Left hindlimb (tissue), 1 donor: Measurements from ENCODE around the gene PHACTR1.
"Not testable (repeated sequence)": the region's sequence is repeated elsewhere in the genome, so short reads cannot be mapped to it uniquely, and the experiment has no call there.

ENCODE experiments used
- DNase-seq: peaks from one replicate; pipeline ENCODE4 v3.0.0-alpha.2; 2018

Gene PHACTR1

DNA sequence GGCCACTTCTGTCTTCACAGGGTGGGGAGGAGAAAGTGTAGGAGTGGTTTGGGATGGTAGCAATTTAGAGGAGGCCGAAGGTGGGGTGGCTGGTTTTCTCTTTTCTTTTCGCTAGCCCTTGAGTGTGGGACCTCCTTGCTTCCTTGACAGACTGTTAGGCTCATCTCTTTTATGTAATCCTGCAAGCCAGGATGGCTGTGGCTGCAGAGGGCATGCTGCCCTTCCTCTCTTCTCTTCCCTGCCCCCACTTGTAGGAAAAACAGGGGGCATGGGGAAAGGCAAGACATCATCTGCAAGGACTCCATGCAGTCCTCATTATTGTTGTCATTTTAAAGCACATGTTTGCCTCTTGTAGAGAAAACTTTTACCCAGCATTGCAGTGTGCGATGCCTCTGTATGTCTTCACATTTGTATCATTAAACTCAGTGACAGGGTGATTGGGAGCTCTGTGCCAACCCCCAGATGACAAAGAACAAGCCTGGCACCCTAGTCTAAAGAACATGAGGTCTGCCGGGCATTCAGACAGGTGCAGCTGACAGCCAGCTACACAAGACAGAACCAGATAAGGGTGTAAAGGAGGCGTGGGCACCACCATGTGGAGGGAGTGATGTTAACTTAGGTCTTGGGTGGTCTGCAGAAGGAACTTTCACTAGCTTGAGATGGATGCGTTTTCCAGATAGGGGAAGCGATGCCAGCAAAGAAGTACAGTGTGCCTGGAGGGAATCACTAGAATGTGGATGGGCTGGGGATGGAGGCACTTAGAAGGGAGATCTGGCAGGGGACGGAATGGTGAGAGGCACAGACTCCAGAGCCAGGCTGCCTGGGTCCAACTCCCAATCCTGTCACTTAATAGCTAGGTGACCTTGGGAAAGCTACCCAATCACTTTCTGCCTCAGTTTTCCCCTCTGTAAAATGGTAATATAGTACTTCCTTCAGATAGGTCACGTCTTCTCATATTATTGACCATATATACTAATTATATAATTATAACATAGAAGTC is 404.2 kb downstream of the PHACTR1 start:
- DNase-seq = peak; percentile 43

DNA sequence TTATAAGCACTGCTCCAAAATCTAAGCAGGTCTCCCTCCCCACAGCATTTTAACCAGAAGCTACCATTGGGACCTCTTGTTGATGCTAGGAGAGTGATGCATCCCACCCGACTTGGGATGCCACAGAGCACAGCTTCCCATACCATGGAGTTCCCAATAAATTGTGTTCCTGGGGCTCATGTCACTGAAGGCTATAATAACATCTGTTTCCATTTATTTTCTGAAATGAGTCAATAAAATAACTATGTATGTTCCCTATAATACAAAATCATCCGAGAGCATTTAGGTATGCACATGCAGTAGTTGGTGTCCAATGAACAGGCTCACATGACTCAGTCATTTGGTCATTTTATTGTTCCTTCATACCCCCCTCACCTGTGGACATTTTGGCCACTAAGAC is 407.6 kb downstream of the PHACTR1 start:
- no peak for DNase-seq

DNA sequence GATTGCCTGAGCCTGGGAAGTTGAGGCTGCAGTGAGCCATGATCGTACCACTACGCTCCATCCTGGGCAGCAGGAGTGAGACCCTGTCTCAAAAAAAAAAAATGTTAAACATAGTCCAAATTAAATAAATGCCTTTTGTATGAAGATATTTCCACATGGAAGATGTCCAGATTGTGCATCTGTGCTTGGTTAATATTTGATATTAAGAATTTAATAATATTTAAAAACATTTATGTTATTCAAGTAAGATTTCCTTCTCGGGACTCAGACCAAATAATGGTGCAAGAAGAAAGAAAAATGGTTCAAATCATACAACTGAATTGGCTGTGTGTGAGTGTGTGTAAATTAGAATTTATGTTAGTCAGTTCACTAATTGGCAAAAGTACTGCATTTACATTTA is 409.3 kb downstream of the PHACTR1 start:
- no peak for DNase-seq

DNA sequence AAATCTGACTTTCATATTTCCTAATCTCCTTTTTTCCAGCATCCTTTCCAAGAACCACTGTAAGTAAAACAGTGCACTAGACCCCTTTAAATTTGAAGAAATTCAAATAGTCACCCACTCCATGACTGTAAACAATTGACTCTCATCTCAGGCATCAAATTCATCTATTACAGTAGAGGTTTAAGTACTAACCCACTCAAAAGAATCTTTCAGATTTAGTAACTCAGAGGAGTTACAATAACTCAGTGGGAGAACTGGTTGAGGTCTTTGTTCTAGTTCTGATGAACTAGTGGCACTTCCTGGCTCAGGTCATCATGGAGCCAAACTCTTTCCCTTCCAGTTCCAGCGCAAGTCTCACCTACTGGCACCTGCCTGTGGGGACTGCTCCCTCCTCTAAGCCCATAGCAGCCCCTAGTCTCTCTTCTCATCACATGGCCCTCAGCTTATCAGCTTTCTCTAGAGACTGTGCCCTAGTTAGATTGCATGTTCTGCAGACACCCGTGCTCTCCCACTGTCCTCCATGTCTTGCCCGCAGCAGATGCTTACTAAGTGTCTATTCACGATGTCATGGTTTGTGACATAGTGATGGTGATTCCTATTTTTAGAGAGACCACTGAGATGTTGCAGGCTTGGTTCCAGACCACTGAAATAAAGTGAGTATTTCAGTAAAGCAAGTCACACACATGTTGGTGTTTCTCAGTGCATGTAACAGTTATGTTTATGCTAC is 415.5 kb downstream of the PHACTR1 start:
- DNase-seq = no peak

DNA sequence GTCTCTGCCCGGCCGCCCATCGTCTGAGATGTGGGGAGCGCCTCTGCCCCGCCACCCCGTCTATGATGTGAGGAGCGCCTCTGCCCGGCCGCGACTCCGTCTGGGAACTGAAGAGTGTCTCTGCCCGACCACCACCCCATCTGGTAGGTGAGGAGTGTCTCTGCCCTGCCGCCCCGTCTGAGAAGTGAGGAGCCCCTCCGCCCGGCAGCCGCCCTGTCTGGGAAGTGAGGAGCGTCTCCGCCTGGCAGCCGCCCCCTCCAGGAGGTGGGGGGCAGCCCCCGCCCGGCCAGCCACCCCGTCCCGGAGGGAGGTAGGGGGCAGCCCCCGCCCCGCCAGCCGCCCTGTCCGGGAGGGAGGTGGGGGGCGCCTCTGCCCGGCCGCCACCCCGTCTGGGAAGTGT is 417.3 kb downstream of the PHACTR1 start:
- DNase-seq = not testable (repeated sequence)

DNA sequence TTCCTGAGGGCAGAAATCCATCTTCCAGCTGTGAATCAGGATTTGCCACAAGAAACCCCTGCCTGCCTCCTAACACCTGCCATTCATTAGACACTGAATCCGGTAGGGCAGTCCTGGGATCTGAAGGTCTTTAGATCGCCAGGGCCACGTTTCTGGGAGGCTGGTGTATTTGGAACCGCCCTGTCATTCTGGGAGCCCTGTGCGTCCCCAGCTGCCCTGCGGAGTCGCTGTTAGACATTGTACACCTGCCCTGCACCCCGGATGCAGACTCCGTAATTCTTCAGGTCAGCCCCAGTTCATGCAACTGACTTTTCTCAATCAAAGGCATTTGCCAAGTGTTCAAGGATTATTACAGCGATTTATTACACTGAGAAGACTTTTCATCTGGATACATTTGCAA is 418.6 kb downstream of the PHACTR1 start:
- DNase-seq = no peak

DNA sequence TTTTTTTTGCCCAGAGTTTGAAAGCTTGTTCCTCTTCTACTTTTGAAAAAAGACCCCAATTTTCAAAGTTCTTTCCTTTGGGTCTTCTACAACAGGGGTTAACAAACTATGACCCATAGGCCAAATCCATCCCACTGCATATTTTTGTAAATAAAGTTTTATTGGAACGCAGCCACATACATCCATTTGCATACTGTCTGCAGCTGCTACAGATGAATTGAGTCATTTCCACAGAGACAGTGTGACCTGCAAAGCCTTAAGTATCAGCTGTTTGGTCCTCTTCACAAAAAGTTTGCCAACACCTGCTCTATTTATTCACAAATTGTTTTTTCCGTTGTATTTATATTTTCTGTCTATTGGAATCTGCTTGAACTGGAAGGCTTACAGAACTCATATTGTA is 422.6 kb downstream of the PHACTR1 start:
- no peak for DNase-seq

DNA sequence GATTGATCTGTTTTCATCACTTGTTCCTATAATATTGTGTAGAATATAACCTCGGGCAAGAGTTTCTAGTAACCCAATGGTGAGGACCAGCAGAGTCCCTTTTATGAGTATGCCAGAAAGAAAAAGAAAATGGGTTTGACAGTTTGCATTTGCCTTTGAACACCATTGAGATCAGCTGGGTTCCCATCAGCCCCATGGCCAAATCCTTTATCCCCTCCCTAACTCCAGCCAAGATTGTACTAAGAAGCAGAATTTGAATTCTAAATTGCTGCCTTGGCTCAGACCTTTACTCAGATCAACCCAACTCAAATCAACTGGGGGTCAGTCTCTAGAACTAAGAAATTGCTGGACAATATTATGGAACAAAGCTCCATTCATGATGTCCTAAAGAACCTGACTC is 424.4 kb downstream of the PHACTR1 start:
- DNase-seq = no peak

DNA sequence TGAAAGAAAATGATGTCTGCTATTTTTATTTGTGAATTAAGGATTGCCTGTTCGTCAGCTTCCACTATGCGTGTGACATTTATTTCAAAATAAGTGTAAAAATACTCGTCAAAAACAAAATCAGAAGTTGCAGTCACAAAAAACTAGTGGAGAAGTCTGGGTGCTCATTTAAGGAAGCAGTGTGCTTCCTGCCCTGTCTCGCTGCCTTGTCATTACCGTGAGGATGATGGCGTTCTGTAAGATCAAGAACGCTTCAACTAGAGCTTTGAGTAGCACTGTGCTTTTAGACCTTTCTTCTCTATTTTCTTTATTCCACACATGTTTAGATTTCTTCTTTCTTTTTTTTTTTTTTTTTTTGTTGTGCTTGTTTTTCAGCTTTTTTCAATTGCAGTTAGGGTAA is 424.8 kb downstream of the PHACTR1 start:
- DNase-seq = no peak

DNA sequence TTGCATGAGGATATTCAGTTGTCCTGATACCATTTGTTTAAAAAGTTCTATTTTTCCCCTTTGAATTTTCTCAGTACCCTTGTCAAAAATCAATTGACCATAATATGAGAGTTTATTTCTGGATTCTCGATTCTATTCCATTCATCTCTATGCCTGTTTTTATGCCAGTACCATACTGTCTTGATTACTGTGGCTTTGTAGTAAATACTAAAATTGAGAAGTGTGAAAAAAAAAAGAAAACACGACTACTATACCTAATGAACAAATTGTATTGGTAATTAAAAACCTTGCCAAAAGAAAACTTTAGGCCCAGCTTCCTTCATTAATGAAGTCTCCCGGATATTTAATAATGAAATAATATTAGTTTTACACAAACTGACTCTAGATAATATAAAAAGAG is 426.0 kb downstream of the PHACTR1 start:
- no peak for DNase-seq

DNA sequence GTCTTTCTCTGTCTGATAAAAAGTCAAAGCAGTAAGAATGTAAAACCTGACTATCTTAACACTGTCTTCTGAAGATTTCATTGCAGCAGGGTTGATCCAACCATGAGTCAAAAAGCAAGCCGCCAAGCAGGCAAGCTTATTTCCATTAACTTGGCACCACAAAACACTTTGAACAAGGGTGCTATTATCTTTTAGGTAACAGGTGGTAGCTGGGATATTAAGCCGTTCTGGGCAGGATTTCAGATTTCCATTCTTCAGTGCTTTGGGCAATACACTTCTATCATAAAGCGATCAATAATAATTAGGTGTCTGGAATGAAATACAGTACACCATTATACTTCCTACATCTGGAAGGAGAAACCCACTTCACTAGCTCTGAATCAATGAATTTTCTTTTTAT is 429.9 kb downstream of the PHACTR1 start:
- no peak for DNase-seq

DNA sequence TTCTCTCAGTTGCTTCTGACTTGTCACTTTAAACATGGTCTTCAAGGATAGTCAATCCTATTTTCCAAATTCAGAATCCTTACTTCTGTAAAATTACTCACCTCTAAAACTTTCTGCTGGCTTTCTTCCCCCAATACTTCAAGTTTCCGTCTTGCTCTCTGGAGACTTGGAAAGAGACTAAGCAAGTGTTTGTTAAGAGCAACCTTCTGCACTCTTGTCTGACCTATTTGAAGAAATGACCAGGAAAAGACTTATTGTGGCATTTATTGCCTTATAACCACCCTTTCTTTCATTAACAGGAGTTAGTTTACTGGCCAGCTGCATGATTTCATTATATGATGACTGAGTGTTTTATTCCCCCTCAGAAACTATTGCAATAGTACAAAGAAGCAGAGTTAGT is 430.8 kb downstream of the PHACTR1 start:
- no peak for DNase-seq

DNA sequence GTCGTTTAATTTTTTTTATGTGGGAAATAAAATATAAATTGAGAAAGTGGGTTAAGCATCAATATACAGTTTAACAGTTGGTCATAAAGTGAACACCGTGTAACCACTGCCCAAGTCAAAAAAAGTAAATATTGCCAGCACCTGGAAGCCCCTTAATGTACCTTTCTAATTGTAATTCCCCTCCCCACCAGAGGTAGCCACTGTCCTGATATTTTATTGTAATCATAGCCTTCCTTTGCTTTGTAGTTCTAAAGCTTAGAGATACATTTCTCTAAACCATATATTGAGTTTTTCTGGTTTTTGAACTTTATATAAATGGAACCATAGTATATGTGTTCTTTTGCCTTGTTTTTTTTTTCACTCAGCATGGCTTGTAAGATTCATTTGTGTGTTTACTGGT is 431.2 kb downstream of the PHACTR1 start:
- DNase-seq = no peak

DNA sequence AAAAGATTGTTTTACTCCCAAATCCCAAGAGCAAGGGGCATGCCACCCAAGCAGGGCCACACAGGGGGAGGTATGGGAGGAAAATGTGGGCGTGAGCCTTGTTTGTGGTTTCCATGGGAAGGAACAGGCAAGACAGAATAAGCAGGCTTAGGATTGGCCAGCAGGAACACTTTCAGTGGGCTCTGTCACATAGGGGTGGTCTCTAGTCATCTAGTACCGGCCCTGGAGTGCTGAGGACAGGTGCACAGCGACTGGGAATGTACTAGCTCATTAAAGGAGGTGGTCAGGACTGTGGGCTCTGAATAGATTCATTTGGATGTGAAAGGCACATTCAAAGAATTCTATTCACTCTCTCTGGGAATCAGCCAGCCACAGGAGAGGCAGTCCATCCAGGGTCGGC is 436.2 kb downstream of the PHACTR1 start:
- no peak for DNase-seq

DNA sequence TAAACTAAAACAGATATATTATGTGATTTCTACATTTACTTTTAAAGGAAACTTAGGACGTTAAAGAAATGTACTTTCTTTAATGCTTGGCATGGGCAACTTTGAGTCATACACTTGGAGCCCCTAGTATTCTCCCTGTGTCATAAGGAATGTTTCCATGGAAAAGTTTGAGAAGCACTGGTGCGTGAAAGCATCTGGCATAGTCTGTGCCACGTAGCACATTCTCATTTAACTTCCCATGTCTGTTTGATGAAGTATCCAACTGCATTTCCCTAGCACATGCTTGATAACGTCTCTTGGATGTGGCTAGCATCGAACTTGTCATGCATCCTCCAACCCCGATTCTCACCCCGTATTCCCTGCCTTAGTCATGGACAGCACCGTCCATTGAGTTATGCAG is 439.8 kb downstream of the PHACTR1 start:
- DNase-seq = no peak

DNA sequence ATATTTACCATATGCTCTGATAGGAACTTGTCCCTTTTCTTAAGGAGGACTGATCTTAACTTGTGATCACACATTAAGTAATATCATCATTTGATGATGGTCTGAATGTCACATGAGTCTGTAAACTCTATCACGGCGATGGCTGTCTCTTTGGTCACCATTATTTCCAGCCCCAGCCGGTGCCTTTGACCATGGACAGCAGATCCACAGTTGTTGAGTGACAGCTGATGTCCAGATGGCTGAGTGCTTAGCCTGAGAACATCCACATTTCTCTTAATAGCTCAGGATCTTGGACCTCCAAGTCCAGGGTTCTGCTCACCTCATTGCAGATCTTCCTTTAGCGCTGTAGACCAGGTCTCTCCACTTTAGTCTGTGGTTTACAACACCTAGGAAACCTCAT is 440.7 kb downstream of the PHACTR1 start:
- DNase-seq = no peak

DNA sequence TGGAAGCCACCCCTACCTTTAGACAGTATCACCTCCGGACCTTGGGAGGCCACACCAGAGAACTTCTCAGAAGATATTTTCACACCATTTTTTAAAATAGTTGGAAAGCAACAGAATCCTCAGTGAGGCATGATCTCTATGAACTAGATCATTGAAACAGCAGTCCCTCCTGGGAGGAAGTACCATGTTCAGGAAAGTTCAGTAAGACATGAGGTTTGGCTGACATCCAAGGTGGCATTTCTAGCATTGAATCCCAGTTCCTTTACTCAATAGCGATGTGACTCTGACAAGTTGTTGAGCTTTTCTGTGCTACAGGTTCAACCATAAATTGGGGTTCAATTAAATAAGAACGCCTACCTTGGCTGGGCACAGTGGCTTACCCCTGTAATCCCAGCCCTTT is 442.7 kb downstream of the PHACTR1 start:
- no peak for DNase-seq

DNA sequence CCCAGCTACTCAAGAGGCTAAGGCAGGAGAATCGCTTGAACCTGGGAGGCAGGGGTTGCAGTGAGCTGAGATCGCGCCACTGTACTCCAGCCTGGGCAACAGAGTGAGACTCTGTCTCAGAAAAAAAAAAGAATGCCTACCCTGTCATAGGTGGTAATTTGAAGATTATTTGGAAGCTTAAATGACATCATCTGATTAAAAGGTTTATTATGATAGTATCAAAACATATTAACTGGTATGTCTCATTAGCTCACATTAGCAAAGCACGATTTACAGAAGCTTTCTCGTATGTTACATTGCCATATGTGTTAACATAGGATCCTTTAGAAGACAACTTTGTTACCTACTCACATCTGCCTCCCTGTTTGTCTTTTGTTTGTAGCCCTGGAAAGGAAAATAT is 443.3 kb downstream of the PHACTR1 start:
- not testable (repeated sequence) for DNase-seq

DNA sequence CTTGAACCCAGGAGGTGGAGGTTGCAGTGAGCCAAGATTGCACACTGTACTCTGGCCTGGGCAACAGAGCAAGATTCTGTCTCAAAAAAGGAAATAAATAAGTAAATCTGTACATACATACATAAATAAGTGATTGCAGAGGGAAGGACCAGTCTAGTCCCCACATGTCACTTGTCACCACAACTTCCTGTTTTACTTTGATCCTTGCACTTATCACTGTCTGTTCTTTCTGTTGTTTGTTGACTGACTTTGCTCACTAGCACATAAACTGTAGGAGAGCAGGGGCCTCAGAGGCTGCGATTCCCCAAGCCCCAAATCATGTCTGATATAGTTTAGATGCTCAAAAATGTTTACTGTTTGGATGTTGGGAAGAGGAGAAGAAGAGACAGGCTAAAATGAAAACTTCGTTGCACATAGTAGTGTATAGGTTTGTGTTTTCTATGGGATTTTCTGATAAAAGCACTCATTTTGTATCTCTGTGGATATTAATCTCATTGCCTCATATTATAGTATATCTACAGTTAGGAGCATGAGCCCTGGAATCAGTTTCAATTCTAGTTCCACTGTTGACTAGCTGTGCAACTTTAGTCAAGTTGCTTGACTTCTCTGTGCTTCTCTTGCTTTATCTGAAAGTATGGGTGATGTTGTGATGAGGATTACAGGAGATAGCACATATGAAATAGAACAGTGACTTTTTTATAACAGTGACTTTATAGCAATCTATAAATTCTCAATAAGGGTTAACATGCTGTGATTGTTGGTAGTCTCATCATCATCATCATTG is 446.8 kb downstream of the PHACTR1 start:
- DNase-seq = no peak

DNA sequence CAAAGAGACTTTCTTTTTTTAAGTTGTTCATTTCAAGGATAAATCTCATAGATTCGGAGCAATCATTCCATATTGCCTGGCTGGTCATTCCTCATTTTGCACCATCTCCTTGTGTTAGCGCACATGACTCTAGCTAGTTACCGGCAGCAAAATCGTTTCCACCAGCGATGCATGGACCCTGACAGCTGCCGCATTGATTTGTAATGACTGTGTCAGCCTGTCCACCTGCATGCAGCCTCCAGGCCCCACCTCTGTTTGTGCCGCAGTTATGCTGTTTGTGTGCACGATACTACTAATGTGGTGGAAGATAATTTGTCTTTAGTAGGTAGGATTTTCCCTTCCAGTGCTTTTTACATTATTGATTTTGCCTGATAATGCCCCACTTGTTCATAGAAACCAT is 447.7 kb downstream of the PHACTR1 start:
- DNase-seq = no peak

DNA sequence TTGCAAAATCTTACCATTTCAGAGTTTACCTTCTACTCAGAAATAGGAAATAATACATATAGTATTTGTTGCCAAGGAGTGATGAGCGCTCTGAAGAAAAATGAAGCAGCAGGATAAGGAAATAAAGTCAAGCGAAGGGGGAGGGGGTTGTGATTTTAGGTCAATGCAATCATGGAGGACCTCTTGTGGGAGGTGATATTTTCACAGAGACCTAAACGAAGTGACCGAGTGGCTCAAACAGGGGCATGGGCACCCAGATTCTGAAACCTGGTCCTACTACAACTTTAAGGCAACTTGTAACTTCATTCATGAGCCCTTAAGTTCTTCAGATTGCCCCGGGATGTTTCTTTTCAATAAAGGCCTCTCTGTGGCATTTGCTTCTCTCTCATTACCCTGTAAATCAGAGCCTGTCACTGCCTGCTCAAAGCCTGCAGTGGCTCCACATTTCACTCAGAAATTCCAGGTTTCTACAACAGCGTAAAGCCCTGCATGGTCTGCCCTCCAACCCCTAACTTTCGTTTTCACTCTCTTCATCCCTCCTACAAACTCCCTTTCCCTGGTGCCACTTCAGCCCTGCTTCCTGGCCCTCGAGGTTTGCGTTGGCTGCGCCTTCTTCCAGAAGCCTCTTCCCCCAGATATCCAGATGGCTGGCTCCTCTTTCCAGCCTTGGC is 449.1 kb downstream of the PHACTR1 start:
- no peak for DNase-seq

DNA sequence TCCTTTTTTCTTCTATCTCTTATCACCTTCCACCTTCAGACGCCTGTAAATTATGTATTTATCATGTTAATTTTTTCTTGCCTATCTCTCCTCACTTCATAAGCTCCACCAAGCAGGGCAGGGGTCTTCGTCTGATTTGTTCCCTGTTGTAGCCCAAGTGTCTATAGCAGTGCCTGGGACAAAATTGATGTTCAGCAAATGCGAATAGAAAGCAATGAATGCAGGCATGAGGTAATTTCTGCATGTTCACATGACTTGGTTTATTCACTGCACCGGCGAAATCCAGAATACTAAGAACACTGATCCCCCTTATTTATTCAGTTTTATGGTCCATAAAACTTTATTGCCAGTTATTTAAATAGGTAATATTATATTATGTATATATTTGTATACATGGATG is 449.7 kb downstream of the PHACTR1 start:
- no peak for DNase-seq

DNA sequence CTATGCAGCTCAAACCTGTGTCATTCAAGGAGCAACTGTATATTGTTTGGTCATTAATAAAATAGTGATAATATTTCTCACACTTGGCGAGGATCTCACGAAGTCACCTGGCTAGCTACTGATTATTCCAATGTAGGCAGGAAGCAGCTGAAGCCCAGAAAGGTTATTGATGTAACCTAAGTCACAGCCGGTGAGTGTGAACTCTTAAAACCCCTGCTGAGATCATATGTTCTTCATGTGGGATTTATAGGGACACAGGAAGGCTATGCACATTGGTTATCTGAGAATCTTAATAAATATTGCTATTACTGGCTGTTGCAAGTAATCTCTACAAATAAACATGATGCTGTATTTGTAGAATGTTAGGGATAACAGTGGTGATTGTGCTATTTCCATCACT is 450.3 kb downstream of the PHACTR1 start:
- no peak for DNase-seq
